GM21515 (cell line): Measurements from ENCODE around the gene TRPM7.
"Not testable (repeated sequence)": the region's sequence is repeated elsewhere in the genome, so short reads cannot be mapped to it uniquely, and the experiment has no call there.

Experiments used
- ATAC-seq: cut with Tn5 transposase; IDR thresholded peaks from one replicate; pipeline ENCODE4 v1.9.1; 2021; ENCODE audit not compliant: unreplicated experiment

The TRPM7 gene, protein sequence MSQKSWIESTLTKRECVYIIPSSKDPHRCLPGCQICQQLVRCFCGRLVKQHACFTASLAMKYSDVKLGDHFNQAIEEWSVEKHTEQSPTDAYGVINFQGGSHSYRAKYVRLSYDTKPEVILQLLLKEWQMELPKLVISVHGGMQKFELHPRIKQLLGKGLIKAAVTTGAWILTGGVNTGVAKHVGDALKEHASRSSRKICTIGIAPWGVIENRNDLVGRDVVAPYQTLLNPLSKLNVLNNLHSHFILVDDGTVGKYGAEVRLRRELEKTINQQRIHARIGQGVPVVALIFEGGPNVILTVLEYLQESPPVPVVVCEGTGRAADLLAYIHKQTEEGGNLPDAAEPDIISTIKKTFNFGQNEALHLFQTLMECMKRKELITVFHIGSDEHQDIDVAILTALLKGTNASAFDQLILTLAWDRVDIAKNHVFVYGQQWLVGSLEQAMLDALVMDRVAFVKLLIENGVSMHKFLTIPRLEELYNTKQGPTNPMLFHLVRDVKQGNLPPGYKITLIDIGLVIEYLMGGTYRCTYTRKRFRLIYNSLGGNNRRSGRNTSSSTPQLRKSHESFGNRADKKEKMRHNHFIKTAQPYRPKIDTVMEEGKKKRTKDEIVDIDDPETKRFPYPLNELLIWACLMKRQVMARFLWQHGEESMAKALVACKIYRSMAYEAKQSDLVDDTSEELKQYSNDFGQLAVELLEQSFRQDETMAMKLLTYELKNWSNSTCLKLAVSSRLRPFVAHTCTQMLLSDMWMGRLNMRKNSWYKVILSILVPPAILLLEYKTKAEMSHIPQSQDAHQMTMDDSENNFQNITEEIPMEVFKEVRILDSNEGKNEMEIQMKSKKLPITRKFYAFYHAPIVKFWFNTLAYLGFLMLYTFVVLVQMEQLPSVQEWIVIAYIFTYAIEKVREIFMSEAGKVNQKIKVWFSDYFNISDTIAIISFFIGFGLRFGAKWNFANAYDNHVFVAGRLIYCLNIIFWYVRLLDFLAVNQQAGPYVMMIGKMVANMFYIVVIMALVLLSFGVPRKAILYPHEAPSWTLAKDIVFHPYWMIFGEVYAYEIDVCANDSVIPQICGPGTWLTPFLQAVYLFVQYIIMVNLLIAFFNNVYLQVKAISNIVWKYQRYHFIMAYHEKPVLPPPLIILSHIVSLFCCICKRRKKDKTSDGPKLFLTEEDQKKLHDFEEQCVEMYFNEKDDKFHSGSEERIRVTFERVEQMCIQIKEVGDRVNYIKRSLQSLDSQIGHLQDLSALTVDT (N-terminal part only)

DNA sequence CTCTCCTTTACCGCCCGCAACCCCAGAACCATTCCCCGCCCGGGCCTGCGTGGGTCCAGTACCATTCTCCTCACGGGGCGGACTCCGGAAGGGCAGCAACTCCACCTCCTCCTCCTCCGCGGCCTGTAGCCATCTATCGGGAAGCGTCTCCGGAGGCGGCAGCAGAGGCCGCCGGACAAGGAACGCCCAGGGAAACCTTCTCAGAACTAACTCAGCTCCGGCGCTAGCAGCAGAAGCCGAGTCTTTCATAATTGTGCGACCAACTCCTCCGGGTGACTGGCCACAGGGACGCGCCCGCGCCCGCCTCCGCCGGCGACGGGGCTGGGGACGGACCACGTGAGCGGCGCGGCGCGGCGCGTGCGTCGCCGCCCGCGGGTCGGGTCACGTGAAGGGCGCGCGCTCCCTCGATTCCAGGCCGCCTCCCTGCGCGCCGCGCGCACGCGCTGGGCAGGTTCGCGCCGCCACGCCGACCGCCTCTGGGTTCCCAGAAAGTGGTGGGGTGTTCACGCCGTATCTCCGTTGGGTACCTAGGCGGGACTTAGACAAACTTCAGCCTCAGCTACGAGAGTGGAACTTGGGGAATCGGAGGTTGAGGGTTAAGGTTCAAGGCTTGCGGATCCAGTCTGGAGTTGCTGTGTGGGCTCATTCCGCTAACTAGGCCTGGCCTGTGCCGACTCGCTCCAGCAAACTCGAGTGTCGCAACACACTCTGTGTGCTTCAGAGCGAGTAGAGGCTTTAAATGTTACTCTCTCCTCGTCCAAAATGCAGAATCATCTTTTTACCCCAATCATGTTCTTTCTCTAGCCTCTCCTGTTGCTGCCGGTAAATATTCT, at the start of gene TRPM7:
TRPM7 (minus strand) TSS at position 329 of the 833 bp plus-strand sequence; CDS start at position 65, 264 bp downstream.
- ATAC-seq: peak; percentile 71

DNA sequence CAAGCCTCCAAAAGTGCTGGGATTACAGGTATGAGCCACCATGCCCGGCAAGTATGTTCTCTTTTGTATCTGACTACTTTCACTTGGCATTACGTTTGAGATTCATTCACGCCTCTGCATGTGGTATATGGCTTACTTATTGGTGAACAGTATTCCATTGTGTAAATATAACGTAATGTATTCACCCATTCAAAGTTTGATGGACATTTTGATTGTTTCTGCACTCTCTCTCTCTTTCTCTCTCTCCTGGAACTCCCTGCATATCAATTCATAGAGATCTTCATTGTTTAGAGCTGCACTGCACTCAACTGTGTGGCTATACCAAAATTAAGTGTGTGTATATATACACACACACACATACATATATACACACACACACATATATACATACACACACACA, 48.6 kb upstream of the TRPM7 start:
- no peak for ATAC-seq

DNA sequence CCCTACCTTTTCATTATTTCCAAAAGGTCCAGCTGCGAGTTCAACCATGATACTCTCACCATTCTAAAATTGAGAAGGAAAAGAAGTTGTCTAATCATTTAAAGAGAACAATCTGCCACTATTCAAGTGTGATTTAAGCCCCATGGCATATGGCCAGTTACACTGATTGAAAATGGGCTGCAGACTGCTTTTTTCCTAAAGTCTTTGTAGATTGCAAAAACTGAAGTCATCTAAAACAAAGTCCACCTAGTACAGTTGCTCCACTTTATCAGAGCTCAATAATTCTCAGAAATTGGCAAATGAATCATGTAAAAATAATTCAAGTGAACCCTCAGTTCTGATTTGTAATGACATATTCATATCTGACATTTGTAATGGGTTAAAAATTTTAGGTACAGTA, 39.7 kb upstream of the TRPM7 start:
- no peak for ATAC-seq

DNA sequence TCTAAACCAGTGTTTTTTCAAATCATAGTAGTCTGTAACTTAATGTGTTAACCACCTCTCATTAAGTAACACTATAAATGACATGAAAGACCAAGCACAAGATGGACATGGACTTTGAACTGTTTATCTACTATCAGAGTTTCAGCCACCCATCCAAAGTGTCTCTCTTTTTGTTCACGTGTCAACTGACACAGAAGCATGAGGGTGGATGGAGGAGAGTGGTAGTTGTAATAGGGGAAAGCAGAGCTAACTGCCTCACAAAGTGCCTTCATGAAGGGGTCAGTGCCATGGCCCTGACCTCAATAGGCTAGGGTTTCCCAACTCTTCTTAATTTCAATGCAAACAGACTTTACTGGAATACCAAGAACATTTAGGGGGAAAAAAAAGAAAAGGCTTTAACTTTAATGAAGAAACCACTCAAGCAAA, 32.1 kb upstream of the TRPM7 start:
- no peak for ATAC-seq

DNA sequence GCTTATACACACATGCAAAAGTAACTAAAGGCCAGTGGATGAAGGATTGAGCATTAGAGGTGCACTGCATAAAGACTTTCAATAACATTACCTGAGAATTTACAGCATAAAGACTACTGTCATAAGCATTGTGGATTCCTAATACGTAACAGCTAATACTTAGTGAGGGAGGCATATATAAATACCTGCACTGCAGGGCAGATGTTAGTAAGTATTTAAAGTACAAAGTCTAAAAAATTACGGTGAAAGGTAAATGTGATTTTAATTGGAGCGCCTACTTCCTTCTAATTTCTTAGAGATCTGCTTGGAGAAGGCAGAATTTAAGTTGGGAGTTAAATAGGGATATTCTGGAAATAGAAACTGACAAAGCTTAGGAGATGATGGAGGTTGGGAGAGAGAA, 25.4 kb upstream of the TRPM7 start:
- no peak for ATAC-seq

DNA sequence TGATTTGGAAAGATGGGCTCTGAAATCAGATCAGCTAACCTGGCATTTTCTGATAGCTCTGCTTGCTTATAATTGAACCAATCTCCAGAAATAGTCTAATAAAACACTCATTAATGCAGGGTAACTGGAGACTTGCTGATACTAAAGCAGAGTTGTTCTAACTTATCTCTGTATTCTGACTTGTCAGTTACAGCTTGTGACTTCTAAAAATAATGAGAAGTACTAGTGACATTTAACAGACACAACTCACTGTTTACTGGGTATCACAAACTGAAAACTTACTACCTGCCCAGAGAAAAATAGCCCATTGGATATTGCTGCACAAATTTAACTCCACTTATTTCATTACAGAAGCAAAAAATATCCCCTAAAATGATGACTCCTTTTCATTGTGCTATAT, 24.0 kb upstream of the TRPM7 start:
- no peak for ATAC-seq

DNA sequence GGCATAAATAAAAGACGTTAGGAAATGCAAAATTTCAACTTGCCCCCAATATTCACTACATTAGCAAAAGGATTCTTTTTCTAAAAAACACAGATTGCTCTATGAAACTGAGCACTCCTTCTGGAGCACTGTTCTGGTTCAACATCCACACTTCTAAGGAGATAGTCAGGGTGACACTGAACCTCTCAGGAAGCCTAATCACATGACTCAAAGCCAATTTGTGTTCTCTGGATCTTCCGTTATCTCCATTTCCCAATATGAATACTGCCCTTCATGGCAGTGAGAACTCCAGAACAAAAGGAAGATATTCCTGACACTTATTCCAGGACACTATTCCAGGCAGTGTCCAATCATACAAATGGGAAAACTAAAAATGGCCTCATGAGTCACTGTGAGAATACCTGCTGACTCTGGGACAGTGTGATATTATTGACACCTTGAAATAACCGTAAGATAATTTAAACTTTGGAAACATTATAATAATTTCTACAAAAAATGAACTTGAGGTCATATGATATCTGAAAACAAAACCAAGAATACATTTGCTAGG, 21.4 kb upstream of the TRPM7 start:
- no peak for ATAC-seq

DNA sequence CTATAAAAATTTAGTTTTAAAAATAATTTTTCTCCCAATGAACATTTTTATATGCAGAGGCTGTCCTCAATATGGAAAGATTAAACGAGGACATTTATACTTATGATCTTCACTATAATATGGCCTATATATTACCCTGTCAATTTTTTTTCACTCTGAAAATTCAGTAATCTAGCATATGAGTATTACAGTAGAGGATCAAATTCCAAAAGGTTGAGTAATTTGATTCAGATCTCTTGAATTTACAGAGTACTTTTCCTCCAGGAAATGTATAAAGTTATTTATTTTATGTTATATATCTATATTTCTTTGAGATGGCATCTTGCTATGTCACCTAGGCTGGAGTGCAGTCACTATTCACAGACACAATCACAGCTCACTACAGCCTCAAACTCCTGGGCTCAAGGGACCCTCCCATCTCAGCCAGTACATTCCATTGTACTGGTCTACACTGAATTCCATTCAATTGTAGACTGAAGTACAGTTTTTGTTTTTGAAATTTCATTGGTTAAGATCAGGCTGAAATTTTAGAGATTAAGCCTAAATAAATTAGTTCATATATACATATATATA, 16.3 kb upstream of the TRPM7 start:
- no peak for ATAC-seq

DNA sequence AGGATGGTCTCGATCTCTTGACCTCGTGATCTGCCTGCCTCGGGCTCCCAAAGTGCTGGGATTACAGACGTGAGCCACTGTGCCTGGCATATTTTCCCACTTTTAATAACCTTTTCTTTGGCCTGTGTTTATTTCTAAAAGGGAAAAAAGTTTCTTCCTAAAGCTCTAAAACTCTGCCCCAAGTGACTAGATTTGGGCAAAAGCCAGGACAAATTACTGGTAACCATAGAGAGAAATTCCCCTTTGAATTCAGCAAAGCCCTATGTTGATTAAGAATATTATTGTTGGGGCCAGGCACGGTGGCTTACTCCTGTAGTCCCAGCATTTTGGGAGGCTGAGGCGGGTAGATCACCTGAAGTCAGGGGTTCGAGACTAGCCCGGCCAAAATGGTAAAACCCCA, 11.5 kb upstream of the TRPM7 start:
- ATAC-seq: no peak

DNA sequence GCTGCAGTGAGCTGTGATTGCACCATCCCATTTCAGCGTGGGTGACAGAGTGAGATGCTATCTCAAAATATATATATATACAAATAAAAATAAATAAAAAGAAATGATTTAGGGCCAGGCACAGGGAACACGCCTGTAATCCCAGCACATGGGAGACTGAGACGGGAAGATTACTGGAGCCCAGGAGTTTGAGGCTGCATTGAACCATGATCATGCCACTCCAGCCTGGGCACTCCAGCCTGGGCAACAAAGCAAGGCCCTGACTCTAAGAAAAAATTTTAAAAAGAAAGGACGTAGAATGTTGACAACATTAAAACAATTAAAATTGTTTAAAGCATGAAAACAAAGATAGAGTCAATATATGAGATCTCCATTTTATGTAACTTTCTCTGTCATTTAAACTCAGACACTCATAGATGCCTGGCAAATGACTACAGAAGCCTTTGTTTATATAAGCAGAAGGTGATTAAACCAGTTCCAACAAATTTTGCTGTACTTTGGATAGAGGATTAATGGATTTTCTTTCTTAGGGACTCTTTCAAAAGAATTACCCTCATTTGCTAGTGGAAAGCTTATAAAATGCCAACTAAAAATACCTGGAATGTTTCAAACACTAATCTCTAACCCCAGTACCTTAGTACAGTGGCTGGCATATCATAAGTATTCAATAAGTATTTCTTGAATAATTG, 10.7 kb upstream of the TRPM7 start:
- ATAC-seq: no peak

DNA sequence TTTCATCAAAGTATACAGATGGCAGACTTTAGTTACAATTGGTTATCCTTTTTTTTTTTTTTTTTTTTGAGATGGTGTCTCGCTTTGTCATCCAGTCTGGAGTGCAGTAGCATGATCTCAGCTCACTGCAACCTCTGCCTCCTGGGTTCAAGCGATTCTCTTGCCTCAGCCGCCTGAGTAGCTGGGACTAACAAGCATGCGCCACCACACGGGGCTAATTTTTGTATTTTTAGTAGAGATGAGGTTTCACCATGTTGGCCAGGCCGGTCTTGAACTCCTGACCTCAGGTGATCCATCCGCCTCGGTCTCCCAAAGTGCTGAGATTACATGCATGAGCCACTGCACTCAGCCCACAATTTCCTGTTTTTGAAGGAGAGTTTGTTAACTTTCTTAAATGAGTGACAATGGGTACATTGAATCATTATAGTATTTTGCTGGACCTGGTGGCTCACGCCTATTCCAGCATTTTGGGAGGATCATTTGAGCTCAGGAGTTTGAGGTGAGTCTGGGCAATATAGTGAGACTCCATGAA, 8.1 kb upstream of the TRPM7 start:
- ATAC-seq: not testable (repeated sequence)

DNA sequence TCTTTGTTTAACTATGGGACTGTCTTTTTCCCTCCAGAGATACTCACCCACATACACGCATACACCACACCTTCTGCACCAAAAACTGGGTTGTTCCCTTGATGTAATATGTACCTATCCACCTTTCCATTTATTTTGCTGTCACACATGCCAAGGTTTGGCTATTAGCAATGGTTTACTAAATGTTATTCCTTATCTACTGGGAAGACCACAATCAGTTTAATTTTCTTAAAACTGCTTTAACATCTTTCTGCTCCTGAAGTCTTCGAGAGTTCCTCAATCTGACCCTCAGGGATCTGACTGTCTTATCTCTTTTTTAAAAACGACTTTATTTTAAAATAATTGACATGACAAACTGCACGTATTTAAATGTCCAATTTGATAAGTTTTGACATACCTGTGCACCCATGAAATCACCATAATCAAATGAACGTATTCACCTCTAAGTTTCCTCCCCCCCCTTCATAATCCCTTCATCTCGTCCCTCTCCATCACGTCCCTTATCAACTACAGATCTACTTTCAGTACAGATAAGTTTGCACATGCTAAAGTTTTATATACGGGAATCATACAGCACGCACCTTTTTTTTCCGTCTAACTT, 805 bp upstream of the TRPM7 start:
- peak; percentile 18 for ATAC-seq

DNA sequence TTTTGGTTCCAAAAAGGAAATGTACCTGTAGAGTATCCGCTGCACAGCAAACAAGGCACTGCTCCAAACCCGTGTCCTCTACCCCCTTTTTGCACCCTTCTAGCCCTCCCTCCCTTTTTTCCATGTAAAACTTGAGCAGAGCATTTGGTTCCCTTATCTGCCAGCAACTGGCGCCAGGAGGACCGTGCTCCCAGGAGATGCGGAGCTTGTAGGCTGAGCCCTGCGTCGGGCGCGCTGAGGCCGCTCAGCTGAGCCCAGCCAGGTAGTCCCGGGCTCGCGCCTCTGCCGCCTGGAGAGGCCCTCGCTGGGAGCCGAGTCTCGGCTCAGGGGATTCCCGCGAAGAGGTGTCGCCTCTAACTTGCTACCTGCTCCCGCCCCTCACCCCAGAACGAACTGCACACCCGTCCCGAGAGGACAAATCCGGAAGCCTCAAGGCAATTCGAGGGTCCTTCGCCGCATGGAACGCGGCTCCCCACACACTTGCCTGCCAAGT, 575 bp downstream of the TRPM7 start:
- ATAC-seq: peak; percentile 51

DNA sequence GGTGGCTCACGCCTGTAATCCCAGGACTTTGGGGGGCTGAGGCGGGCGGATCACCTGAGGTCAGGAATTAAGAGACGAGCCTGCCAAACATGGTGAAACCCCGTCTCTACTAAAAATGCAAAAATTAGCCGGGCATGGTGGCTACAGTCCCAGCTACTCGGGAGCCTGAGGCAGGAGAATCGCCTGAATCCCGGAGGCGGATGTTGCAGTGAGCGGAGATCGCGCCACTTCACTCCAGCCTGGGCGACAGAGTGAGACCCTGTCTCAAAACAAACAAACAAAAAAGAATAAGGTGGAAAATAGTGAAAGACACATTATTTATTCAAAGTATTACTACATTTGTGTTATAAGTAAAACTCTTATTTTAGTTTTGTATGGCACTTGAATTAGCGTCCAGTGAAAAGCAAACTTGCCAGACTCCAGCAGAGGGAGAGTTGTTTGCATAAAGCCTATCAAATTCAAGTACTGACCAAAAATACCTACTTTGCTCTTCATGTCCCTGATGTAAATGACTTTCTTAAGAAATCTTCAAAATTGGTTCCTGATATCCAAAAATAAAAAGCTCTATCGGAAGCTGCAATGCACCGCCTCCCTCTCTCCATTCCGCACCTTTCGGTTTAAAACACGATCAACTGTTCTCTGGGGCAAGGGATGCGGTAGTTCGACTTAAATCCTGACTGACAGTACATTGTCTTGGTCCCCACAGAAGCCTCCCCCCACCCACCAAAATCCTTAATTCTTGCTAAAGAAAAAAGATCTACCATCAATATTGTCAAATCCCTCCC, 1.2 kb downstream of the TRPM7 start:
- no peak for ATAC-seq

DNA sequence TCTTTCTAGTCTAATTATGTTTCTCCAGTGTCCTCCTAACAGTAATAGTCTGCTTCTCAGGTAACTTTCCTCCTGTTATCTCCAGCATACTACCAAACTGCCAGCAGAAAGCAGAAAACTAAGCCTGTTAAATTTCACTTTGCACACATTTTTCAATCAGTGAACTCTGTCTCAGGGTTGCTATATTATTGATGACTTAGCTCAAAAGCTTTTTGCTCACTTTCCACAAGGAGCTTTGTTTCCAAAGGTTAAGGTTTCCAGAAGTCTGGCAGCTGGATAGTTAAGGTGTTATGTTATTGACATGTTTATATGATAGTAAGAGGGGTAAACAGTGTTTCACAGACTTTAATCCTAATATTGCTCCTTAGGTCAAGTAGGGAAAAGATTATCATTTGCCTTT, 5.1 kb downstream of the TRPM7 start:
- no peak for ATAC-seq

DNA sequence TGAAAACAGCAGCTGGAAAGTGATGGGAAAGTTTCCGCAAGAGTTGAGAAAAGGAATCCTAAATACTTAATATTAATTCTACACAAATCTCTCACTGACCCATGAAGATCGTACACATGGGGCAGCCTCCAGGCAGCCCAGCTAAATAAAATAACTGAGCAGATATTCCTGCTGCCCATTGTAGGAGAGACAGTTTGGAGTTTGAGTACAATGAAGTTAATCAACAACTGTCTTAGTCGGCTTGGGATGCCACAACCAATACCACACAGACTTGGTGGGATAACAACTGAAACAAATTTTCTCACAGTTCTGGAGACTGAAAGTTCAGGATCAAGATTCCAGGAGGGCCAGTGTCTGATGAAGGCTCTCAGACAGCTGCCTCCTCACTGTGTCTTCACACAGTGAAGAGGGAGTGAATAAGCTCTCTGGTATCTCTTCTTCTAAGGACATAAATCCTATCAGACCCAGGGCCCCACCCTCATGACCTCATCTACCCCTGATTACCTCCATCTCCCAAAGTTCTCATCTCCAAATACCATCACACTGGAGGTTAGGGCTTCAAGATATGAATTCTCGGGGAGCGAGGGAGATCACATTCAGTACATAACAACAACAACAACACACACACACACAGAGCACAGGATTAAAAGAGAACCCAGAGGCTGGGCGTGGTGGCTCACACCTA, 9.7 kb downstream of the TRPM7 start:
- no peak for ATAC-seq

DNA sequence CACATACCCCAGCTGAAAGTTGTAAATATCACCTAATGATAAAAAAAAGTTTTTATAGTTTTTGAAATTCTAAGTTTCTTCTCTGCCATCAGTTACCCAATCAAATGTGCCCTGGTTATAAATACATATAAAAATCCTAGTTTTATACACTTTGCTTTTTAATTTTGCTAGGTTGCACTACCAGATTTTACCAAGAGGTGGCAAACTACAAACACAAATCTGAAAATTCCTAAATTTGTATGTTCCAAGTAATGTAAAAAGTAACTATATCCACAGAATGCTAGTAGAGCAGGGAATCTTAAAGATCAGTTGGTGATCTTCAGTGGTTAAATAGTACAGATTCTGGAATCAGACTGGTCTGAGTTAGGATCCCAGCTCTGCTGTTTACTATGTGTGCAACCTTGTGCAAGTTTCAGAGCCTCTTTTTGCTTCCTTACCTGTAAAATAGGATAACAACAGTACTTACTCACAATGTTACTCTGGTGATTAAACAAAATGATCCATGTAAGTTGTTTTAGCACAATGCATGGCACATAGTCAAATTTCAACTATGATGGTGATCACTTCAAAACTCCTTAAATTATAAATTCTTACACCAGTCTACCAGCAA, 11.0 kb downstream of the TRPM7 start:
- no peak for ATAC-seq
